ENCODE data around the gene OPN5.

Gene OPN5

DNA sequence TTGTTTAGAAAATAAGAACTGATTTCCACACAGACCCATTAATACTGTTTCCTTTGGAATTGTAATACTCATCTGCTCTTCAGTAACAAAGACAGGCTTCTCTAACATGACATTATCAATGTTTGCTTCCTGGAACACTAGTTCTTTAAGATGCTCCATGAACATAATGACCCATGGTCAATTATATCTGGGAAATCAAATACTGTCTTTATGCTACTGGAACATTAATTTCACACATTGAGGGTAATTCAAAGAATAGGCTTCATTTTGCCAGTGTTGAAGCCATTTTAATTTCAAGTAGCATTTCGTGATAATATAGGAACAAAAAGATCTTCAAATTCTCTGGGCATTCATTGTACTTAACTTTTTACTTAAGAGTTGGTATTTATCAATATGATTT, 80.9 kb downstream of the OPN5 start:
- DNase-seq (ENCODE audit: low spot score), result no peak

DNA sequence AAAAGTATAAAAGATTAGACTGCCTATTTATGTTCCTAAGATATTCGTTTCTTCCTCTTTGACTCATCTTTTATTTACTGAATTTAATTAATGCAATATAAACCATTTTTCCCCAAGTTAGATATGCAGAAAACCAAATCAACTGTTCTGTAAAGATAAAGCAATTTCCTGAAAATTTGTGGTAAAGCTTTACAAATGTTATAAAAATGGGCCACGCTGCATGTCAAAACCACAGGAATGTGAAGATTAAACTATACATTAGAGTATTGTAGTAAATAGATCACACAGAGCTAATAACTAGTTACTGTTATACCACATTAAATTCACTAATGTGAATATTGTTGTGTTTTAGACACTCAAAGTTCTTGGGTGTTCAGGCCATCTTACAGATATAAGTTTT, 83.4 kb downstream of the OPN5 start:
- no peak for DNase-seq (ENCODE audit: low spot score)

GRCh38 chr6:47875593-47875992, 93.8 kb downstream of the OPN5 start:
- DNase-seq (ENCODE audit: low spot score), result no peak
